ENCODE measurements around the gene FGF2.
"Not testable (repeated sequence)": the region's sequence is repeated elsewhere in the genome, so short reads cannot be mapped to it uniquely, and the experiment has no call there.

FGF2 gene

GRCh38 chr4:122833999-122834398 is 7.4 kb downstream of the FGF2 start:
- no peak for TF ChIP-seq CTCF (IDR thresholded peaks at IDR 0.05)
- Histone ChIP-seq H2AFZ (no peak overlapping the region), H3K27ac (no peak overlapping the region), H3K36me3 (ENCODE audit: control insufficient read depth, insufficient read depth, low read length) (no peaks in the 10 kb centered on the region), H3K4me2 (ENCODE audit: low read length) (no peak overlapping the region), H3K79me2 (no peaks in the 10 kb centered on the region), H3K4me3 (ENCODE audit: low read depth, low read length) (no peak overlapping the region), H3K27me3 (ENCODE audit: control insufficient read depth, insufficient read depth, low read length) (no peaks in the 10 kb centered on the region), H3K9me3 (ENCODE audit: control insufficient read depth, low read length) (no peaks in the 10 kb centered on the region), H3K9ac (no peak overlapping the region), H3K4me1 (no peaks in the 10 kb centered on the region)

GRCh38 chr4:122836941-122837340 is 10.3 kb downstream of the FGF2 start:
- Histone ChIP-seq H3K4me1 (no peaks in the 10 kb centered on the region), H3K27ac (no peak overlapping the region), H3K79me2 (no peaks in the 10 kb centered on the region), H2AFZ (no peak overlapping the region), H3K36me3 (ENCODE audit: control insufficient read depth, insufficient read depth, low read length) (no peaks in the 10 kb centered on the region), H3K4me2 (ENCODE audit: low read length) (no peak overlapping the region), H3K27me3 (ENCODE audit: control insufficient read depth, insufficient read depth, low read length) (no peaks in the 10 kb centered on the region), H3K9me3 (ENCODE audit: control insufficient read depth, low read length) (no peaks in the 10 kb centered on the region), H3K4me3 (ENCODE audit: low read depth, low read length) (no peak overlapping the region), H3K9ac (no peak overlapping the region)
- TF ChIP-seq CTCF (IDR thresholded peaks at IDR 0.05): no peak

DNA sequence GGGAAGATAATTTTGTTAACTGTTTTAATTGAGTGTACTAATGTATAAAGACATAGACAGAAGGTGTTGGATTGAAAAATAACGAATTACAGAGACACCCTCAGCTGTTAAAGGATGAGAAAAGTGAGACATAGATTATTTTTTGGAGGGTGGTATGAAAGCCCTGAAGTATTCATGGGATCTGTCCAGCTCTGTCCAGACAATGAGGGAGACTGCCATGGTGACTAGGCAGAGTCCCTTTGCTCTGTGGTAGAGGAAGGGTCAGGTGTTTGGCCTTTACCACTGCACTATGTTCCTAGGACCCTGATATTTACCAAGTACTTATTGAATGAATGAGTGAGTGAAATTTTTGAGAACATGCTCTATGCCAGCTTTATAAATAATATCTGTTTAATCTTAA is 11.4 kb downstream of the FGF2 start:
- Histone ChIP-seq H3K9ac (no peak overlapping the region), H3K27ac (no peak overlapping the region), H3K4me2 (ENCODE audit: low read length) (no peak overlapping the region), H3K4me1 (peaks cover 4% of the 10 kb centered on the region), H2AFZ (no peak overlapping the region), H3K79me2 (no peaks in the 10 kb centered on the region), H3K27me3 (ENCODE audit: control insufficient read depth, insufficient read depth, low read length) (no peaks in the 10 kb centered on the region), H3K9me3 (ENCODE audit: control insufficient read depth, low read length) (no peaks in the 10 kb centered on the region), H3K36me3 (ENCODE audit: control insufficient read depth, insufficient read depth, low read length) (no peaks in the 10 kb centered on the region), H3K4me3 (ENCODE audit: low read depth, low read length) (no peak overlapping the region)
- no peak for TF ChIP-seq CTCF (IDR thresholded peaks at IDR 0.05)

DNA sequence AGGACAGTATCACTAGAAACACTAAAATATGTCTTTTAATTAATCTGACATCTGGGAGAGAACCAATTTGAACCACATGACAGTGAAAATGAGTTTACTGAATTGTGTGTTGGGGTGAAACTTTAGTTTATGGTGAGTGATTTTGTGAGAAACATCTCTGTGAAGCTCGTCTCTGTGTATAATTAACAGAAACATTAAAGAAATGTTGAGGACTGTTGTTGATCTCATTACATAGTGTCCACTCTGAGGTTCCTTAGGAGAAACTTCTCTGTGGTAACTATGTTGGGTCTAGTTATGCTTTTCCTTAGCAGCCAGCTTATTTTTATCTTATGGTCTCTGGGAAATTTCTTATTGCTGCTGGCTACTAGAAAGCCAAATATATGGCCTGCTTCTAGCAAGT is 15.8 kb downstream of the FGF2 start:
- H3K4me3 ChIP-seq (ENCODE audit: low read depth, low read length): no peak overlapping the region
- no peak overlapping the region for H3K4me2 ChIP-seq (ENCODE audit: low read length)
- H3K27ac ChIP-seq: no peak overlapping the region
- H3K79me2 ChIP-seq: peaks cover 2% of the 10 kb centered on the region
- H3K27me3 ChIP-seq (ENCODE audit: control insufficient read depth, insufficient read depth, low read length): no peaks in the 10 kb centered on the region
- H3K9ac ChIP-seq: no peak overlapping the region
- no peak for TF ChIP-seq CTCF (IDR thresholded peaks at IDR 0.05)
- peaks cover 14% of the 10 kb centered on the region for H3K4me1 ChIP-seq
- no peaks in the 10 kb centered on the region for H3K36me3 ChIP-seq (ENCODE audit: control insufficient read depth, insufficient read depth, low read length)
- H3K9me3 ChIP-seq (ENCODE audit: control insufficient read depth, low read length): no peaks in the 10 kb centered on the region
- no peak overlapping the region for H2AFZ ChIP-seq

GRCh38 chr4:122842984-122843531 is 16.4 kb downstream of the FGF2 start:
- no peak overlapping the region for H3K27ac ChIP-seq
- H3K4me2 ChIP-seq (ENCODE audit: low read length): no peak overlapping the region
- peaks cover 2% of the 10 kb centered on the region for H3K79me2 ChIP-seq
- H3K9ac ChIP-seq: no peak overlapping the region
- no peak overlapping the region for H2AFZ ChIP-seq
- TF ChIP-seq CTCF (IDR thresholded peaks at IDR 0.05): no peak
- H3K4me1 ChIP-seq: peaks cover 14% of the 10 kb centered on the region
- H3K27me3 ChIP-seq (ENCODE audit: control insufficient read depth, insufficient read depth, low read length): no peaks in the 10 kb centered on the region
- no peaks in the 10 kb centered on the region for H3K9me3 ChIP-seq (ENCODE audit: control insufficient read depth, low read length)
- H3K36me3 ChIP-seq (ENCODE audit: control insufficient read depth, insufficient read depth, low read length): no peaks in the 10 kb centered on the region
- no peak overlapping the region for H3K4me3 ChIP-seq (ENCODE audit: low read depth, low read length)

DNA sequence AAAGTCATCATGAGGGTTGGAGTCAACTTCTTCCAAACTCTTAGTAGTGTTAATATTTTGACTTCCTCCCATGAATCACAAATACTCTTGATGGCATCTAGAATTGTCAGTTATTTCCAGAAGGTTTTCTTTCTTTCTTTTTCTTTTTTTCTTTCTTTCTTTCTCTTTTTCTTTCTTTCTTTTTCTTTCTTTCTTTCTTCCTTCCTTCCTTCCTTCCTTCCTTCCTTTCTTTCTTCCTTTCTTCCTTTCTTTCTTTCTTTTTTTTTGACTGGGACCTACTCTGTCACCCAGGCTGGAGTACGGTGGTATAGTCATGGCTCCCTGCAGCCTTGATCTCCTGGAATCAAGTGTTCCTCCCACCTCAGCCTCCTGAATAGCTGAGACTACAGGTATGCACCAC is 17.8 kb downstream of the FGF2 start:
- H3K27me3 ChIP-seq (ENCODE audit: control insufficient read depth, insufficient read depth, low read length); H3K9ac ChIP-seq; H3K9me3 ChIP-seq (ENCODE audit: control insufficient read depth, low read length); H3K36me3 ChIP-seq (ENCODE audit: control insufficient read depth, insufficient read depth, low read length); H3K27ac ChIP-seq; H3K79me2 ChIP-seq; H2AFZ ChIP-seq; H3K4me3 ChIP-seq (ENCODE audit: low read depth, low read length); H3K4me2 ChIP-seq (ENCODE audit: low read length): not testable (repeated sequence)
- peaks cover 14% of the 10 kb centered on the region for H3K4me1 ChIP-seq

All from parathyroid adenoma (tissue), 2 donors.